HL-60/S4 (cell line): ENCODE results near the gene KRT82.

Experiments
- in situ Hi-C: fragments of 300-500 bp; cut with MboI; formaldehyde crosslinking; loops from 2 replicates; pipeline ENCODE4 v1.14.3; 2022; ENCODE audit warnings: low sequenced_read_pairs

KRT82 gene

DNA sequence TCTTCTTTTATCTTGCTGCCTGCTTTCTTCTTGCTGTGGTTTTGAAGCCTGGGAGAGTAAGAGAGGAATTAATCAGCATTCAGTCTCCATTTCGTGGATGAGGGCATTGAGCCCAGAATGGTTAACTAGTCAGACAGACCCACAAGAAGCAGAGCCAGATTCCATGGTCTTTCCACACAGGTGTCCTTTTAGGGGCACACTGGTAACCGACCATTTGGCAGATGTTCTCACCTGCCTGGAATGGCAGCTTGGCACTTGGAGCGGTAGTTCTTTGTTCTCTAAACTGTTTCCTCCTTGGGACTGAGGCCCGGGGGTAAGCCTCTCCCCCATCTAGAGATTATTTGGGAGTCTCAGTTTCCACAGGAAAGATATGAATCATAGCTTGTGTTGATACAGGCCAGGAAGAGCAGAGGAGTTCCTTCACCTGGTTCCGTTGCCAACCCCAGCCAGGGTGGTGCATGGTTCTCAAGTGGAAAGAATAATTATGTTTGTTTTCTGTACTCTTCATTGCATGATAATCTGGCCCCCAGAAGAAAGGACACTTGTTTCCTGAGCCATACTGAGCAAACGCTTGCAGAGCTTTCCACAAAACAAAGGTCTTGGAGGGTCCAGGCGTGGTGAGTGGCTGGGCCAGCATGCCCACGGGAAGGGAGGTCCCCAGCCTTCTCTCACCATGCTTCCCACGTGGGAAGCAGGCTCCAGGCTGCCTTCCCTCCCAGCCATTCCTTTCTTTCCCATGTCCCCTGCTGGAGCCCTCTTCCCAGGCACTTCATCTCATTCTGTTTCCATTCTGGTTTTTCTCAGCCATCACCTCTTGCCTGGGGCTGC lies 30.1 kb upstream of the KRT82 start:
- in situ Hi-C loops, result no loop called here

- in situ Hi-C loops, result no loop called here
These were observed 29.5 kb upstream of the KRT82 start for GRCh38 chr12:52435659-52435999.

DNA sequence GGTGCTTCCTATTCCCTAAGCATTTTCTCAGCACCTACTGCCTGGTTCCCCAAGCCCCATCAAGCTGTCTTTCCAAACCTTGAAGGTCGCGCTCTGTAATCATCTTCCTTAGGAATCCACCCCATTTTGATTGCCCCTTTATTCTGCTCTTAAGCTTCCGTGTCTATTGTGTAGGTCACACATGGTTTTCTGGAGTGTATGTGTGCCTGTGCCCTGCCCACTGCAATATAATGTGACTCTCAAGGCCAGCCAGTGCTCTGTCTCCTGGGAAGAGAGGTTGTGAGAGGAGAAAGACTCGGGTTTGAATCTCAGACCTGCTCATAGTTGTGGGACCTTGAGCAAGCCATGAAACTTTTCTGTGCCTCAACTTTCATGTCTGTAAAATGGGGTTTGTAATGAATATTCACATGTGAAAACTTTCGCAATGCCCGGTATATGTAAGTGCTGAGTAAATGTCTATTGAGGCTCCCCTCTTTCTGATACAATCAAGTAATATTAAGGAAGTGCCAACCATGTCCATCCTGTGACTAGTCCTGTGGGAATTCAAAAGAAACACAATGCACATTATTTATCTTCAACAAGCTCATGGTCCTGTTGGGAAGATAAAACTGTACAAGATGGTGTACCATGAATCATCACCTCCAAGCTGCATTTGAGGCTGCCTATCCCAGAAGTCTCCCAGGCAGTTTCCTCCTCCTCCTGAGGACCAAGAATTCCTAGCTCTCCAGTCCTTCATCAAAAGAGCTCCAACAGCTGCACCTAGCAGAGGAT lies 28.8 kb upstream of the KRT82 start:
- in situ Hi-C loops, result no loop called here

DNA sequence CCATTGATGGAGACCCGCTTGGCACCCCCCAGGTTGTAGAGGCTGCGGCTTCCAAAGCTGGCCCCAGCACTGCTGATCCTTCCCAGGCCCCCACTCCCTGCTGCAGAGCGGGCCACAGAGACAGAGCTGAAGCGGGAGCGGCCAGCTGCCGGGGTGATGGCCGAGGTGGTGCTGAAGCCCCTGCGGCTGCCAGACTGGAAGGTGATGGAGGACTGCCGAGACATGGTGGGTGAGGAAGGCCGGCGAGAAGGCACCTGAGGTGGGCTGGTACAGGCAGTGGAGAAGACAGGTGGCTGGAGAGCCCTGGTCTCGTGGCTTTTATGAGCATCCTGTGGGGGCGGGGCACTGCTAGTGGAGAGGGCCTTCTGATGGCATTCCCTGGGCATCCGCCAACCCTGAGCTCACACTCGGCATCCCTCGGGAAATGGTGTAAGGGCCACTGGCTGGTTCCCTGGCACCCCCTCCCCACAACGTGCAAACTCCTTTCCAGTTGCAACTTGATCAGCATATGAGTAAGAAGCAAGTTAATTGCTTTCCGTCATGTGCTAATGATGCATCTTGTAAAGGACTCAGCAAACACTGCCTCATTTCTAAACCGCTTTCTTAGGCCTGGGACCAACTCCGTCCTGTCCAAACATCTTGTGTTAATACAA lies 28.1 kb upstream of the KRT82 start, which contains the start of gene KRT75:
KRT75 (minus strand) TSS at position 291 of the 653 bp plus-strand sequence; CDS start at position 224, 67 bp downstream.
- in situ Hi-C loops, result no loop called here

- in situ Hi-C loops, result no loop called here
These were observed 27.5 kb upstream of the KRT82 start for GRCh38 chr12:52433501-52434080.

DNA sequence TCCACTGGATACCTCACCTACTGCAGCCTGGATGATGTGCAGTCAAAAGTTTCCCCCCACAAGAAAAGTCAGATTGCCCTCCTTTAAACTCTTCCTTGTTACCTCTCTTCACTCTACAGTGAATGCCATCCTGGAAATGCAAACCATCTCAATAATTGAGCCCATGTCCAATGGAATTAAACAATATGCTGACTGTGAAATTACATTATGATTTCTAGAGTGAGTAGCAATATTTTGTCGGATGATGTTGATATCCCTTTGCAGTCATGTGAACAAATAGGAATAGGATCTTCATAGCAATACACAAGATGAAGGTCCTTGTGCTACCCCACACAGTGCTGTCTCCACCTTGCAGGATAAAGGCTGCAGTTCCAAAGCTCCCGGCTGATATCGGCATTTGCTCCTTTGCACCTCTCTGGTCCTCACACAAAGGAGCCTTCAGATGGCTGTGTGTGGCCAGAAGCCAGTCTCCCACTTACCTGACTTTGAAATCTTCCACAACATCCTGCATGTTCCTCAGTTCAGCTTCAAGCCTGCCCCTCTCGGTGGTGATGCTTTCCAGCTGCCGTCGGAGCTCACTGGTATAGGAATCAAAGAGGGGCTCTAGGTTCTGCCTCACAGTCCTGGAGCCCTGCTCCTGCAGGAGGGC lies 26.5 kb upstream of the KRT82 start:
- in situ Hi-C loops, result no loop called here

- in situ Hi-C loops, result no loop called here
These were observed 22.0 kb upstream of the KRT82 start for GRCh38 chr12:52428121-52428520.

DNA sequence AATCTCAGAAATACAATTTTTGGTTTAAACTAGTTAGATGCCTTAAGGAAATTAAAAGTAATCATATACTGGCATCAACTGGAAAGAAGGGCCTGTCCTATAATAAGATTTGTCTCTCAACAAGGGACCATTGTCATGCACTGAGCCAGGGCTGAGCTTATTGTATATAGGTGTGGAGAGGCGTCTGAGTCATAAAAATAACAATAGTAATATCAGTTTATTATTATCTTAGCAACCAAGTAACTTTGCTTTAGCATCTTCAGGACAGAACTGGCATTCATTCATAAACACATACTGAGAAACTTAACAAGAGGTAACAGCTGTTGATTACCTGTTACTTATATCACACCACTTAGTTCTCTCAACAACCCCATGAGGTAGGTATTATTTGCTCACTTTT lies 20.9 kb upstream of the KRT82 start:
- in situ Hi-C loops, result no loop called here

DNA sequence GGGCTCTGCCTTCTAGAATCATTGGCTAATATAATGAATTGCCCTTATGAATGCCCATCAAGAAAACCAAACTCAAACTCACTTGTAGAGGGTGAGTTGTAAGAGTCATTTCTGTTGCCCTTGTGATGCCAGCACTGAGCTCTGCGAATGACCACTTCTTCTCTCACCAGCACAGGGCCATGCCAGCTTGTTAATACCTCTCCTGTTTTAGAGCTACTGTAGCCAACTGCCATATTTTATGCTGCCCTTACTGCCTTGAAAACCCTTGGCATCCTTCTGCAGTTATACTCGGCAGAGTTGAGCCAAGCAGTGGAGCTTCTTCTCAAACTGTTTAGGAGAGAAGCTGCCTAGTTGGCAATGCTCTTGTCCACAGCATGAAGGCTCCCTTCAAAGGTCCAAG lies 19.9 kb upstream of the KRT82 start:
- in situ Hi-C loops, result no loop called here

DNA sequence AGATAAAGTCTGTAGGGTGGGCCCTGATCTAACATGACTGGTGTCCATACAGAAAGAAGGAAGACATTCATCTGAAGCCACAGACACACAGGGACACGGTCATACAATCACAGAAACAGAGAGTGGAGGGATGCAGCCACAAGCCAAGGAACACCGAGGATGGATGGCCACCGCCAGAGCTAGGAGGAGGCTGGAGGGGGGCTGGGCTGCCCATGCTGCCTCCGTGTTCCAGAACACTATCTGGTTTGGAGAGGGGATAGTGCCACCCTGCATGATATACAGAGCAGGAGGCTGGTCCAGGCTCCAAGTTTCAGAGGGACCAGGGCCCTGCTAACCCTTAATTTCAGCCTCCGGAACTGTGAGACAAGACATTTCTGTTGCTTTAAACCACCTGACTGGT lies 19.3 kb upstream of the KRT82 start:
- in situ Hi-C loops, result no loop called here

DNA sequence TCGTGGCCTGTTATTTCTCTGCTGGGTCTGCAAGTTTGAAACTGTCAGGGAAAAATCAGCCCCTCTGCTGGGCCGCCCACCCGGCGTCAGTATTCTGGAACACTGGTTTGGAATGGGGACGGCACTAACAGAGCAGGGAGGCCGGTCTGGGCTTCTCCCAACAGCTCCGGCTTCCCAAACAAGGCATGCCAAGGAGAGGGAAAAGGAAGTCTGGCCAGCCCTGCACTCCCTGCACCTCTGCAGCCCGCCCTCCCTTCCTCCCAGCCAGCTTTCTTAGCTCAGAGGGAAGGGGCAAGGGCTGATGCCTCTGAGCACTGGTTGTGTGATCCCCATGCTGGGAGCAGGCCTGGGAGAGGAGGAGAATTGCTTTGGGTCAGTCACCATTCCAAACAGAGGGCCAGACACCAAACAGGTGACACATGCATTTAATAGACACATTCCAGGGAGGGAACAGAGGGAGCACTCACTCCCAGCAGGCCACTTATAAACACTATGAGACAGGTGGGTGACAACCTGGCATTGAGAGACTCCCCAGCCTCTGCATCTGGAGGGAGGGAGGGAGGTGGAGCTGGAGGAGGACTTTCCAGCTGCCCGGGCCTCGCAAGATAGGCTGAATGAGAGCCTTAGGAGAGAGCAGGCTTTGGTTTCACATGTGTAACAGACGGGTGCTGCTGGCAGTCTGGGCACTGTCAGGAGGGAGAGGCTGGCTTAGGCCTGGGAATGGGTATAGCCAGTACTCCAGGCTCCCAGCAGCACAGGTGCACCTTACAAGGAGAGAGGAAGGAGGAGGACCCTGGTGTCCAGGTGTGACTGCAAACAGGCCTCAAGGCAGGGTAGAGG lies 17.7 kb upstream of the KRT82 start:
- in situ Hi-C loops, result no loop called here

DNA sequence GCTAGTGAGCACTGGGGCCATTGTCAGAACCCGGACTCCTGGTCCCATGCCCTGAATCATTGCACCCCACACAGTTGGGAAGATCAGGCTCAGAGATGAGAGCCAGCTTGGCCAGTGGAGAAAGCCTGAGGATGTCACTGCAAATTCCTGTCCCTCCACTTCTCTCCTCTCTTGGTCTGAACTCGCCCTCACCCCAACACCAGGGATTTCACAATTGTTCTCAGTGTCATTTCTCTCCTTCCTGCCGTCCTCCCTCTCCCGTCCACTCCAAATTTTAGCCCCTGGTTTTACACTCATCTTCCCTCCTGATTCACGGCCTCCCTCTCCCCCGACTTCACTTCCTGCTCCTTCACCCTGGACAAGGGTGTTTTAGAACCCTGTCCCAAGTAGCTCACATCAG lies 16.9 kb upstream of the KRT82 start:
- in situ Hi-C loops, result no loop called here

DNA sequence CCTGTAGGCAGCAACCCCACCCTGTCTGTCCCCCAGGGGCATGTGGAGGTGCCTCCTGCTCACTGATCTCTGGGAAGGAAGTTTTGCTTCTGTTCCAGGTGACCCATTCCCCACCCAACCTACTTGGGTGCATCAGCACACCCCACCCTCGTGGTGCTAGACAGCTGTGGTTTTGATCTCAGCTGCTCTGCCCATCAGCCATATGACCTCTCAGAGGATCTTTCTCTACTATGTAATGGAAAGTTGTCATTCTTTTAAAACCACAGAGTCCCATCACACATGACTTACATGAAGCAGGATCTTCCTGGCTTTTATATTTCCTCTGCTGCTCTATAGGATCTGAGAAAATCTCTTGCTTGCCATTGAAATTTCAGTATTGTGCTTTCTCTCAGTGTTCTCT lies 13.5 kb upstream of the KRT82 start:
- in situ Hi-C loops, result no loop called here

- in situ Hi-C loops, result no loop called here
These were observed 12.5 kb upstream of the KRT82 start for GRCh38 chr12:52418576-52419110.

DNA sequence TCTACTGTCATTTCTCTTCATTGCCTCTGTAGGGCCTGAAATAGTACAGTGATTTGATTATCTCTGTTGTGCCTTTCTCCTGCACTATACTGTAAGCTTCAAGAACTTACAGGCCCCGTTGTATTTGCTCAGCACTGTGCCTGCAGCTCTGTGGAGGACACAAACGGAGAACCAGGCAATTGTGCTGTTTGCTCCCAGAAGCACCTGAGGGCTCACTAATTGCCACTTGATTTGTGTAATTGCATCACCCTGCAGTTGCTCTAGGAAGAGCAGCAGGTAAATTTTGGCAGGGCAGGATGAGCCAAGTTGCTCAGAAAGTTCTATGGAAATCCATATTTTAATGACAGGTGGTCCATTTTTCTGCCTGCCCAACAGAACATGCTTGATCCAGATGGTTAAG lies 11.6 kb upstream of the KRT82 start:
- in situ Hi-C loops, result no loop called here

DNA sequence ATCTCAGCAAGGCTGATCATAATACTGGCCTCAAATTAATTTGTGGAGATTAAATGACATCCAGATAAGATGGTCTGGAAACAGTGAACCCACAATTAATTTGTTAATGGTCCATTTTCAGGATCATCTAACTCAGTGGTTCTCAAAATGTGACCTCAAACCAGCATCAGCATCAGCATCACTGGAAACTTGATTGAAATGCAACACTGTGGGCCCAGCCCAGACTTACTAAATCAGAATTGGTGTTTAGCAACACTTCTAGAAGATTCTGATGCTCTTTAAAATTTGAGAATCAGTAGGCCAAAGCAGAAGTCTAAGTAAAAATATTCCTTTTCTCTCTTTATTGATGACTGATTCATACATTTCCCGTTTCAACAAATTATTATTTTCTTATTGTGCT lies 10.7 kb upstream of the KRT82 start:
- in situ Hi-C loops, result no loop called here

DNA sequence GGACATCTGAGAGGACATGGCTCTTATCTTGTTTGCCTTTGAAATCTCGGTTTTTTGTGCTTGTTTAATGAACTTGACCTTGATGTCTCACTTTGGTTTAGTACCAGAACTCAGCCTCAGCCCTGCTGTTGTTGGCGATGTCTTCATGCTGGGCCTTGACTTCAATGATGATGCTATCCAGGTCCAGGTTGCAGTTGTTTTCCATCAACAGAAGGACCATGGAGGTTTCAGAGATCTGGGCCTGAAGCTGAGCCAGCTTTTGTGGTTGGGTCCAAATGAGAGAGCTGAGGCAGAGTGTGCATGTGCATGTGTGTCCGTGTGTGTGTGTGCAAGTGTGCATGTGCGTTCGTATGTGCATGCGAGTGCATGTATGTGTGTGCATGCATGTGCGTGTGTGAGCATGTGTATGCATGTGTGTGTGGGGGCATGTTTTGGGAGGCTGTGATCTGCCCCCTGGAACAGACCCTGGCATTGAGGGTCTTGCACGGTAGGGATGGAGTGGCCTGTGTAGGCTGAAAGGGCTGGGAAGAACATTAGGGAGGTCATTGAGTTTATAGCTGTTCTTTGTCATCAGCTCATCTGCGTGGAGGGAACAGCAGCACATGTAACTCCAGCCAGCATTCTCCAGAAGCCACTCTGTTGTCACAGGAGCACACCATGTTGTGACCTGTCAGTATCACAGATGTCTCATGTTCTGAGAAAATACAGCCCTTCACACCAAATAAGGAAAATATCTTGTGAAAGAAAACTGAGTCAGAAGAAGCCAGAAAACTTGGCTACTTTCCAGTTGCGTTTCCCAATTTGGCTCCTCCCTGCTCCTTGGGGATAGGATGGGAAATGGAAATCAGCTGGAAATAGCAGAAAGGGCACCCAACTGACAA lies 10.0 kb upstream of the KRT82 start:
- in situ Hi-C loops, result no loop called here

GRCh38 chr12:52414936-52415335 lies 8.8 kb upstream of the KRT82 start:
- in situ Hi-C loops, result no loop called here
